Activated CD4-positive, alpha-beta memory T cell treated with anti-CD3 and anti-CD28 coated beads, Interleukin-2, amount 10 ng/mL, durations not matched to agents 7 days and 5 days (primary cell): ENCODE results near the gene ACOT7. TPM values are rescaled to one million over a fixed set of nuclear protein-coding genes. Genes with fewer than 3 reads are reported as not detected.

Source experiments
- CTCF ChIA-PET: fragments of 350-600 bp; sonication (Branson Sonifier 250); formaldehyde crosslinking; loops from one replicate; lab custom pipeline; 2021; ENCODE audit warnings: antibody characterized with exemption, inconsistent platforms; lab: Charles Lee
- POLR2A ChIA-PET: fragments of 350-600 bp; sonication (Branson Sonifier 250); formaldehyde crosslinking; loops from one replicate; lab custom pipeline; 2021; ENCODE audit warnings: antibody characterized with exemption; lab: Charles Lee
- DNase-seq: peaks from one replicate; pipeline ENCODE4 v3.0.0-alpha.2; 2020
- H3K27ac Mint-ChIP-seq: one replicate; pipeline ENCODE4 v1.8.0; 2021; ENCODE audit warnings: mild to moderate bottlenecking, mixed read lengths
- H3K27me3 Mint-ChIP-seq: one replicate; pipeline ENCODE4 v1.8.0; 2021; ENCODE audit warnings: mixed read lengths
- H3K36me3 Mint-ChIP-seq: one replicate; pipeline ENCODE4 v1.8.0; 2021; ENCODE audit warnings: low read depth, mixed read lengths
- H3K4me1 Mint-ChIP-seq: one replicate; pipeline ENCODE4 v1.8.0; 2021; ENCODE audit warnings: mixed read lengths
- H3K4me3 Mint-ChIP-seq: one replicate; pipeline ENCODE4 v1.8.0; 2021; ENCODE audit warnings: mild to moderate bottlenecking, mixed read lengths
- H3K9me3 Mint-ChIP-seq: one replicate; pipeline ENCODE4 v1.8.0; 2021; ENCODE audit warnings: mixed read lengths
- total RNA-seq, 2 experiments: library from RNA; stranded (reverse); gene quantifications; one replicate each; pipeline ENCODE4 v1.2.3, GENCODE V29; 2021

The ACOT7 gene
- total RNA-seq, 2 experiments from 2014 or later = 56.8 to 58.6 TPM

GRCh38 chr1:6355621-6356020 is 37.9 kb downstream of the ACOT7 start:
- no peaks in the 10 kb centered on the region for H3K36me3 Mint-ChIP-seq
- no peaks in the 10 kb centered on the region for H3K27me3 Mint-ChIP-seq
- DNase-seq = no peak
- ChIA-PET CTCF (no interaction called here), POLR2A (interaction anchor here (4.4 kb wide), 1 partner anchor 37 kb away, joined by 34 read pairs; the partner anchor contains the start of gene ACOT7)
- no peaks in the 10 kb centered on the region for H3K9me3 Mint-ChIP-seq
- peaks cover 34% of the 10 kb centered on the region for H3K4me1 Mint-ChIP-seq
- no peak overlapping the region for H3K4me3 Mint-ChIP-seq
- H3K27ac Mint-ChIP-seq = no peak overlapping the region

GRCh38 chr1:6354659-6355317 is 38.8 kb downstream of the ACOT7 start:
- Mint-ChIP-seq H3K9me3 (no peaks in the 10 kb centered on the region), H3K27ac (no peak overlapping the region), H3K36me3 (no peaks in the 10 kb centered on the region), H3K27me3 (no peaks in the 10 kb centered on the region), H3K4me3 (no peak overlapping the region), H3K4me1 (peaks cover 28% of the 10 kb centered on the region)
- ChIA-PET POLR2A (no interaction called here), CTCF (no interaction called here)
- DNase-seq = no peak

GRCh38 chr1:6353955-6354658 is 39.5 kb downstream of the ACOT7 start:
- H3K27ac Mint-ChIP-seq = no peak overlapping the region
- H3K9me3 Mint-ChIP-seq = no peaks in the 10 kb centered on the region
- ChIA-PET POLR2A (no interaction called here), CTCF (no interaction called here)
- H3K4me3 Mint-ChIP-seq = no peak overlapping the region
- DNase-seq = no peak
- no peaks in the 10 kb centered on the region for H3K27me3 Mint-ChIP-seq
- H3K36me3 Mint-ChIP-seq = no peaks in the 10 kb centered on the region
- peaks cover 28% of the 10 kb centered on the region for H3K4me1 Mint-ChIP-seq

- Mint-ChIP-seq H3K27ac (no peak overlapping the region), H3K27me3 (no peaks in the 10 kb centered on the region), H3K4me1 (peaks cover 28% of the 10 kb centered on the region), H3K36me3 (no peaks in the 10 kb centered on the region), H3K4me3 (no peak overlapping the region), H3K9me3 (no peaks in the 10 kb centered on the region)
- ChIA-PET CTCF (no interaction called here), POLR2A (no interaction called here)
- no peak for DNase-seq
Observed at GRCh38 chr1:6353619-6353954, 40.0 kb downstream of the ACOT7 start.

- peak overlapping the region; percentile 44 for H3K27ac Mint-ChIP-seq
- ChIA-PET CTCF (interaction anchor here (0.7 kb wide), 1 partner anchor 8 kb away, joined by 3 read pairs; no protein-coding TSS in a partner anchor), POLR2A (no interaction called here)
Observed at GRCh38 chr1:6352138-6352563, 41.4 kb downstream of the ACOT7 start.

GRCh38 chr1:6351480-6352137 is 42.0 kb downstream of the ACOT7 start:
- POLR2A ChIA-PET = interaction anchor here (4.3 kb wide), 1 partner anchor 42 kb away, joined by 30 read pairs; the partner anchor contains the start of gene ACOT7
- Mint-ChIP-seq H3K27ac (peak overlapping the region; percentile 44), H3K27me3 (no peaks in the 10 kb centered on the region), H3K9me3 (no peaks in the 10 kb centered on the region), H3K4me1 (peaks cover 24% of the 10 kb centered on the region), H3K36me3 (no peaks in the 10 kb centered on the region), H3K4me3 (no peak overlapping the region)
- no peak for DNase-seq
- CTCF ChIA-PET = interaction anchor here (0.6 kb wide), 1 partner anchor 112 kb away, joined by 4 read pairs; no protein-coding TSS in a partner anchor

More at GRCh38 chr1:6352138-6352563, 41.4 kb downstream of the ACOT7 start:
- DNase-seq = no peak
- H3K36me3 Mint-ChIP-seq = no peaks in the 10 kb centered on the region
- H3K9me3 Mint-ChIP-seq = no peaks in the 10 kb centered on the region
- H3K27me3 Mint-ChIP-seq = no peaks in the 10 kb centered on the region
- no peak overlapping the region for H3K4me3 Mint-ChIP-seq
- H3K4me1 Mint-ChIP-seq = peaks cover 25% of the 10 kb centered on the region

GRCh38 chr1:6350416-6351088 is 43.0 kb downstream of the ACOT7 start:
- no peak for DNase-seq
- H3K4me1 Mint-ChIP-seq = peaks cover 29% of the 10 kb centered on the region
- no peaks in the 10 kb centered on the region for H3K9me3 Mint-ChIP-seq
- no peak overlapping the region for H3K4me3 Mint-ChIP-seq
- H3K27ac Mint-ChIP-seq = no peak overlapping the region
- ChIA-PET CTCF (interaction anchor here (0.8 to 3.9 kb wide), 2 partner anchors 53 to 104 kb away, joined by 3 to 59 read pairs; no protein-coding TSS in a partner anchor), POLR2A (interaction anchor here (4.3 kb wide), 1 partner anchor 43 kb away, joined by 30 read pairs; the partner anchor contains the start of gene ACOT7)
- H3K27me3 Mint-ChIP-seq = no peaks in the 10 kb centered on the region
- no peaks in the 10 kb centered on the region for H3K36me3 Mint-ChIP-seq

- DNase-seq = no peak
- H3K4me1 Mint-ChIP-seq = peaks cover 29% of the 10 kb centered on the region
- ChIA-PET POLR2A (interaction anchor here (0.6 to 4.3 kb wide), 7 partner anchors 9 to 114 kb away, joined by 3 to 30 read pairs (median 7); partner anchors contain the start of genes ACOT7 and ICMT), CTCF (interaction anchor here (0.7 to 3.9 kb wide), 23 partner anchors 9 to 141 kb away, joined by 3 to 59 read pairs (median 6); partner anchors contain the start of gene ACOT7)
- H3K4me3 Mint-ChIP-seq = no peak overlapping the region
- no peaks in the 10 kb centered on the region for H3K27me3 Mint-ChIP-seq
- H3K36me3 Mint-ChIP-seq = no peaks in the 10 kb centered on the region
- H3K27ac Mint-ChIP-seq = peak overlapping the region; percentile 86
- H3K9me3 Mint-ChIP-seq = no peaks in the 10 kb centered on the region
Observed at GRCh38 chr1:6349254-6349943, 44.2 kb downstream of the ACOT7 start.

GRCh38 chr1:6348511-6349191 is 44.9 kb downstream of the ACOT7 start:
- no peaks in the 10 kb centered on the region for H3K36me3 Mint-ChIP-seq
- peak overlapping the region; percentile 12 for H3K4me3 Mint-ChIP-seq
- H3K4me1 Mint-ChIP-seq = peaks cover 29% of the 10 kb centered on the region
- H3K9me3 Mint-ChIP-seq = no peaks in the 10 kb centered on the region
- DNase-seq = peak; percentile 78
- H3K27ac Mint-ChIP-seq = peak overlapping the region; percentile 86
- POLR2A ChIA-PET = interaction anchor here (0.6 to 4.3 kb wide), 7 partner anchors 10 to 113 kb away, joined by 3 to 30 read pairs (median 7); partner anchors contain the start of genes ACOT7 and ICMT
- CTCF ChIA-PET = interaction anchor here (0.7 to 3.9 kb wide), 26 partner anchors 10 to 141 kb away, joined by 3 to 59 read pairs (median 5); partner anchors contain the start of gene ACOT7
- H3K27me3 Mint-ChIP-seq = no peaks in the 10 kb centered on the region

GRCh38 chr1:6347641-6348487 is 45.7 kb downstream of the ACOT7 start:
- no peaks in the 10 kb centered on the region for H3K9me3 Mint-ChIP-seq
- peak overlapping the region; percentile 86 for H3K27ac Mint-ChIP-seq

More at GRCh38 chr1:6347641-6348487, 45.7 kb downstream of the ACOT7 start:
- no peaks in the 10 kb centered on the region for H3K36me3 Mint-ChIP-seq
- ChIA-PET CTCF (interaction anchor here (0.9 to 3.9 kb wide), 22 partner anchors 11 to 108 kb away, joined by 3 to 59 read pairs (median 6); partner anchors contain the start of gene ACOT7), POLR2A (interaction anchor here (1.2 to 4.3 kb wide), 6 partner anchors 10 to 112 kb away, joined by 3 to 30 read pairs (median 7); partner anchors contain the start of genes ACOT7 and ICMT)
- H3K4me3 Mint-ChIP-seq = peak overlapping the region; percentile 12
- H3K27me3 Mint-ChIP-seq = no peaks in the 10 kb centered on the region
- peaks cover 29% of the 10 kb centered on the region for H3K4me1 Mint-ChIP-seq
- DNase-seq = peak; percentile 71
